RWPE2 (cell line): ENCODE results near the gene MSI2.
A peak's percentile ranks its signal among the peaks of the same experiment; 100 is the strongest.

Experiments used
- ATAC-seq: fragments of 200-7000 bp; cut with Tn5 transposase; 3 replicates; pipeline ENCODE4 v1.9.1; 2021; ENCODE audit warnings: low read depth
- DNase-seq: peaks from one replicate; pipeline ENCODE4 v3.0.0-alpha.2; 2020; ENCODE audit warnings: low spot score
- H3K27ac ChIP-seq: fragments of 450-650 bp; 2 replicates; pipeline ENCODE4 v1.5.1; 2017; ENCODE audit warnings: mild to moderate bottlenecking; ENCODE audit not compliant: poor library complexity, severe bottlenecking
- H3K27me3 ChIP-seq: fragments of 250-450 bp; sonication (Bioruptor Pico); 2 replicates; pipeline ENCODE4 v1.5.1; 2021; ENCODE audit warnings: mild to moderate bottlenecking, moderate library complexity; ENCODE audit not compliant: insufficient read depth, poor library complexity, severe bottlenecking
- H3K36me3 ChIP-seq: fragments of 250-450 bp; sonication (Bioruptor Pico); 2 replicates; pipeline ENCODE4 v1.5.1; 2020; ENCODE audit warnings: low read depth, mild to moderate bottlenecking, moderate library complexity
- H3K4me1 ChIP-seq: fragments of 250-450 bp; sonication (Bioruptor Pico); 2 replicates; pipeline ENCODE4 v1.5.1; 2021; ENCODE audit warnings: mild to moderate bottlenecking, moderate library complexity; ENCODE audit not compliant: insufficient read depth, poor library complexity, severe bottlenecking
- H3K4me3 ChIP-seq: fragments of 250-450 bp; sonication (Bioruptor Pico); 2 replicates; pipeline ENCODE4 v1.5.1; 2021; ENCODE audit warnings: mild to moderate bottlenecking, moderate library complexity; ENCODE audit not compliant: severe bottlenecking
- H3K9me3 ChIP-seq: fragments of 250-450 bp; sonication (Bioruptor Pico); 2 replicates; pipeline ENCODE4 v1.5.1; 2021; ENCODE audit warnings: mild to moderate bottlenecking, moderate library complexity; ENCODE audit not compliant: severe bottlenecking
- CTCF ChIP-seq: fragments of 450-650 bp; IDR thresholded peaks from one replicate; pipeline ENCODE4 v1.5.1; 2017; ENCODE audit warnings: mild to moderate bottlenecking, moderate library complexity; ENCODE audit not compliant: poor library complexity, severe bottlenecking

The MSI2 gene

GRCh38 chr17:57373048-57373447 is 116.7 kb downstream of the MSI2 start:
- Histone ChIP-seq H3K27ac (peak overlapping the region; percentile 97), H3K9me3 (no peaks in the 10 kb centered on the region), H3K27me3 (no peaks in the 10 kb centered on the region), H3K4me1 (peaks cover 69% of the 10 kb centered on the region), H3K4me3 (no peak overlapping the region), H3K36me3 (no peaks in the 10 kb centered on the region)
- DNase-seq (no peak), ATAC-seq (no peak)
- no peak for TF ChIP-seq CTCF

- ATAC-seq: no peak
- Histone ChIP-seq H3K36me3 (no peaks in the 10 kb centered on the region), H3K27ac (peak overlapping the region; percentile 97), H3K9me3 (no peaks in the 10 kb centered on the region), H3K4me1 (peaks cover 66% of the 10 kb centered on the region), H3K4me3 (no peak overlapping the region), H3K27me3 (no peaks in the 10 kb centered on the region)
- TF ChIP-seq CTCF: no peak
- DNase-seq: no peak
These were observed 117.4 kb downstream of the MSI2 start for GRCh38 chr17:57373756-57374155.

- Histone ChIP-seq H3K4me1 (peaks cover 54% of the 10 kb centered on the region), H3K27me3 (no peaks in the 10 kb centered on the region), H3K27ac (peak overlapping the region; percentile 97), H3K36me3 (no peaks in the 10 kb centered on the region), H3K4me3 (no peak overlapping the region), H3K9me3 (no peaks in the 10 kb centered on the region)
- ATAC-seq (peak; percentile 13; the same call in 2 of the 3 replicates), DNase-seq (no peak)
- TF ChIP-seq CTCF: no peak
These were observed 118.9 kb downstream of the MSI2 start for GRCh38 chr17:57375040-57375769.

GRCh38 chr17:57375770-57376225 is 119.5 kb downstream of the MSI2 start:
- H3K27me3 ChIP-seq: no peaks in the 10 kb centered on the region
- peak overlapping the region; percentile 97 for H3K27ac ChIP-seq
- H3K4me3 ChIP-seq: no peak overlapping the region
- H3K4me1 ChIP-seq: peaks cover 48% of the 10 kb centered on the region
- peak; percentile 83 for DNase-seq
- peak; percentile 84 for ATAC-seq
- no peaks in the 10 kb centered on the region for H3K9me3 ChIP-seq
- no peak for TF ChIP-seq CTCF
- H3K36me3 ChIP-seq: no peaks in the 10 kb centered on the region

GRCh38 chr17:57377094-57377493 is 120.8 kb downstream of the MSI2 start:
- DNase-seq: no peak
- H3K9me3 ChIP-seq: no peaks in the 10 kb centered on the region
- H3K4me1 ChIP-seq: peaks cover 36% of the 10 kb centered on the region
- no peak for ATAC-seq
- no peak for TF ChIP-seq CTCF
- peak overlapping the region; percentile 97 for H3K27ac ChIP-seq
- H3K4me3 ChIP-seq: no peak overlapping the region
- H3K36me3 ChIP-seq: no peaks in the 10 kb centered on the region
- H3K27me3 ChIP-seq: no peaks in the 10 kb centered on the region
